A673 (cell line): ENCODE results near the gene MAGOH. TPM values are rescaled to one million over a fixed set of nuclear protein-coding genes. Genes with fewer than 3 reads are reported as not detected.

Experiments used
- BruUV-seq: library from RNA; stranded (reverse); fragments of 400-500 nt; replicated peaks from 2 replicates; lab custom pipeline; 2021; lab: Mats Ljungman, UMichigan
- CTCF ChIA-PET: fragments of 300-600 bp; sonication (Branson Sonifier 250); formaldehyde crosslinking; loops from one replicate; lab custom pipeline; 2022; ENCODE audit warnings: antibody characterized with exemption; lab: Charles Lee
- POLR2A ChIA-PET: fragments of 300-600 bp; sonication (Branson Sonifier 250); formaldehyde crosslinking; loops from one replicate; lab custom pipeline; 2022; ENCODE audit warnings: antibody characterized with exemption; ENCODE audit not compliant: low non-redundant PET; lab: Charles Lee
- DNase-seq: peaks from one replicate; pipeline ENCODE4 v3.0.0-alpha.2; 2015; ENCODE audit warnings: low spot score
- H3K27ac ChIP-seq: fragments of 200-600 bp; sonication (generic); 2 replicates; pipeline ENCODE4 v1.5.1; 2016; ENCODE audit warnings: mixed run types, low read depth, mild to moderate bottlenecking, mixed read lengths, antibody characterized with exemption, low read length; ENCODE audit not compliant: poor library complexity, severe bottlenecking
- H3K27me3 ChIP-seq: fragments of 200-600 bp; sonication (generic); replicated peaks from 2 replicates; pipeline ENCODE4 v1.6.1; 2017; ENCODE audit warnings: mixed run types, low read depth, mild to moderate bottlenecking, mixed read lengths, antibody characterized with exemption, low read length; ENCODE audit not compliant: insufficient read depth, poor library complexity
- H3K36me3 ChIP-seq: fragments of 200-600 bp; sonication (generic); 2 replicates; pipeline ENCODE4 v1.6.1; 2016; ENCODE audit warnings: mixed run types, mild to moderate bottlenecking, mixed read lengths, antibody characterized with exemption, low read length; ENCODE audit not compliant: insufficient read depth, poor library complexity, severe bottlenecking
- H3K4me1 ChIP-seq: fragments of 200-600 bp; sonication (generic); 2 replicates; pipeline ENCODE4 v1.6.1; 2017; ENCODE audit warnings: mixed run types, mild to moderate bottlenecking, mixed read lengths, antibody characterized with exemption, low read length; ENCODE audit not compliant: insufficient read depth, poor library complexity, severe bottlenecking
- H3K4me3 ChIP-seq: fragments of 200-600 bp; sonication (generic); 2 replicates; pipeline ENCODE4 v1.5.1; 2016; ENCODE audit warnings: low read depth, mixed run types, mild to moderate bottlenecking, mixed read lengths, low read length; ENCODE audit not compliant: poor library complexity, severe bottlenecking
- H3K9me3 ChIP-seq: fragments of 200-600 bp; sonication (generic); 2 replicates; pipeline ENCODE4 v1.6.1; 2016; ENCODE audit warnings: mixed run types, low read depth, mild to moderate bottlenecking, mixed read lengths, antibody characterized with exemption, low read length; ENCODE audit not compliant: poor library complexity, severe bottlenecking
- CTCF ChIP-seq: fragments of 300-800, 200-600 bp; sonication (generic); conservative IDR thresholded peaks from 2 replicates; pipeline ENCODE4 v1.5.1; 2017; ENCODE audit warnings: low read depth, mild to moderate bottlenecking, antibody characterized with exemption, low read length, moderate library complexity, mixed read lengths
- EZH2 ChIP-seq: fragments of 200-600 bp; sonication (generic); IDR thresholded peaks from 2 replicates; pipeline ENCODE4 v1.6.1; 2017; ENCODE audit warnings: borderline replicate concordance, low read depth, mild to moderate bottlenecking, mixed read lengths, antibody characterized with exemption, low read length; ENCODE audit not compliant: poor library complexity, severe bottlenecking
- intact Hi-C: fragments of 100-400 bp; cut with micrococcal nuclease; formaldehyde crosslinking; loops from one replicate; pipeline ENCODE4 v1.10.0; 2022; ENCODE audit not compliant: unreplicated experiment
- total RNA-seq: library from RNA; stranded (reverse); gene quantifications from 2 replicates; pipeline ENCODE4 v1.2.3, GENCODE V29; 2021

MAGOH gene
- total RNA-seq, 1 experiment from 2014 or later: 76.3 TPM

- intact Hi-C loops: no loop called here
- BruUV-seq: no TSS peak
- Histone ChIP-seq H3K4me3 (peak within 1 kb of the TSS; percentile 85), H3K9me3 (no peaks in the 10 kb centered on the region), H3K4me1 (peaks cover 9% of the 10 kb centered on the region), H3K36me3 (no peaks in the 10 kb centered on the region), H3K27ac (peak within 1 kb of the TSS; percentile 93), H3K27me3 (no peaks in the 10 kb centered on the region)
- TF ChIP-seq EZH2 (no peak), CTCF (0 out of 2 replicates have a peak, but pooled peaks have one; percentile 13)
- POLR2A ChIA-PET: interaction anchor here (0.7 kb wide), 1 partner anchor 398 kb away, joined by 3 read pairs; no protein-coding TSS in a partner anchor
- CTCF ChIA-PET: interaction anchor here (0.6 to 1.3 kb wide), 2 partner anchors 11 to 380 kb away, joined by 3 to 8 read pairs; no protein-coding TSS in a partner anchor
- DNase-seq: peak; percentile 96
Observed at GRCh38 chr1:53196485-53197290, 41.6 kb downstream of the MAGOH start, which contains the start of gene CPT2. Gene CPT2, plus strand, starts transcription at chr1:53196824. Its CDS starts 120 bp downstream, at chr1:53196944.

GRCh38 chr1:53196017-53196484, 42.3 kb downstream of the MAGOH start:
- ChIA-PET CTCF (interaction anchor here (0.6 to 1.3 kb wide), 2 partner anchors 10 to 15 kb away, joined by 3 read pairs; no protein-coding TSS in a partner anchor), POLR2A (no interaction called here)
- Histone ChIP-seq H3K4me1 (peaks cover 9% of the 10 kb centered on the region), H3K27ac (peak overlapping the region; percentile 93), H3K4me3 (peak overlapping the region; percentile 85), H3K36me3 (no peaks in the 10 kb centered on the region), H3K27me3 (no peaks in the 10 kb centered on the region), H3K9me3 (no peaks in the 10 kb centered on the region)
- intact Hi-C loops: no loop called here
- DNase-seq: no peak
- BruUV-seq: no TSS peak
- TF ChIP-seq EZH2 (no peak), CTCF (no peak)

- no peaks in the 10 kb centered on the region for H3K27me3 ChIP-seq
- no peaks in the 10 kb centered on the region for H3K36me3 ChIP-seq
- no peak for TF ChIP-seq EZH2
- no peak for TF ChIP-seq CTCF
- ChIA-PET POLR2A (no interaction called here), CTCF (interaction anchor here (0.6 to 1.3 kb wide), 2 partner anchors 9 to 15 kb away, joined by 3 read pairs; no protein-coding TSS in a partner anchor)
- no peak overlapping the region for H3K4me3 ChIP-seq
- BruUV-seq: no TSS peak
- H3K27ac ChIP-seq: no peak overlapping the region
- no peak for DNase-seq
- H3K9me3 ChIP-seq: no peaks in the 10 kb centered on the region
- intact Hi-C loops: no loop called here
- H3K4me1 ChIP-seq: peaks cover 9% of the 10 kb centered on the region
Observed at GRCh38 chr1:53195246-53196016, 42.9 kb downstream of the MAGOH start.
